Measurements from ENCODE around the gene TXNIP. TPM values are rescaled to one million over a fixed set of nuclear protein-coding genes. Genes with fewer than 3 reads are reported as not detected.

The TXNIP gene
- total RNA-seq, 1 donor from 2014 or later = 1,858 TPM

DNA sequence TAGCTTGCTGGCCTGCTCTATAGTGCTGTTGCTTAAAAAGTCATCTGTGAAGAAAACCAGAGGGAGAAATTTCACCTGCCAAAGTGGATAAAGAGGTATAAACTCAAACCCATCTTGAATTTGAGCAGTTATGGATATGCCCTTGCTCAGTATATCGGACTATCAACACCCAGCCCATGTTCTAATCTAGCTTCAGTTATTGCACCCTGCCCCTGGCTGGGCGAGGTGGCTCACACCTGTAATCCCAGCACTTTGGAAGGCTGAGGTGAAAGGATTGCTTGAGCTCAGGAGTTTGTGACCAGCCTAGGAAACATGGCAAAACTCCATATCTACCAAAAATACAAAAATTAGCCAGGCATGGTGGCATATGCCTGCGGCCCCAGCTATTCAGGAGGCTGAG, 51.8 kb downstream of the TXNIP start:
- Histone ChIP-seq H3K27ac (no peak overlapping the region), H3K4me1 (peaks cover 22% of the 10 kb centered on the region), H3K4me3 (no peak overlapping the region), H3K36me3 (peaks cover 0 to 11% of the 10 kb centered on the region in 2 donors), H3K27me3 (no peaks in the 10 kb centered on the region), H3K9me3 (no peaks in the 10 kb centered on the region)
- intact Hi-C loops (cut with DNase I) = no loop called here
- TF ChIP-seq POLR2A (IDR thresholded peaks at IDR 0.05) (no peak), POLR2AphosphoS5 (IDR thresholded peaks at IDR 0.05; ENCODE audit: insufficient read depth in 1 of 2, low read depth in 1 of 2) (no peak)
- TF ChIP-seq, protein P1, sequence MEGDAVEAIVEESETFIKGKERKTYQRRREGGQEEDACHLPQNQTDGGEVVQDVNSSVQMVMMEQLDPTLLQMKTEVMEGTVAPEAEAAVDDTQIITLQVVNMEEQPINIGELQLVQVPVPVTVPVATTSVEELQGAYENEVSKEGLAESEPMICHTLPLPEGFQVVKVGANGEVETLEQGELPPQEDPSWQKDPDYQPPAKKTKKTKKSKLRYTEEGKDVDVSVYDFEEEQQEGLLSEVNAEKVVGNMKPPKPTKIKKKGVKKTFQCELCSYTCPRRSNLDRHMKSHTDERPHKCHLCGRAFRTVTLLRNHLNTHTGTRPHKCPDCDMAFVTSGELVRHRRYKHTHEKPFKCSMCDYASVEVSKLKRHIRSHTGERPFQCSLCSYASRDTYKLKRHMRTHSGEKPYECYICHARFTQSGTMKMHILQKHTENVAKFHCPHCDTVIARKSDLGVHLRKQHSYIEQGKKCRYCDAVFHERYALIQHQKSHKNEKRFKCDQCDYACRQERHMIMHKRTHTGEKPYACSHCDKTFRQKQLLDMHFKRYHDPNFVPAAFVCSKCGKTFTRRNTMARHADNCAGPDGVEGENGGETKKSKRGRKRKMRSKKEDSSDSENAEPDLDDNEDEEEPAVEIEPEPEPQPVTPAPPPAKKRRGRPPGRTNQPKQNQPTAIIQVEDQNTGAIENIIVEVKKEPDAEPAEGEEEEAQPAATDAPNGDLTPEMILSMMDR (IDR thresholded peaks at IDR 0.05) = no peak
- DNase-seq (ENCODE audit: extremely low spot score in 2 of 2) = no peak

DNA sequence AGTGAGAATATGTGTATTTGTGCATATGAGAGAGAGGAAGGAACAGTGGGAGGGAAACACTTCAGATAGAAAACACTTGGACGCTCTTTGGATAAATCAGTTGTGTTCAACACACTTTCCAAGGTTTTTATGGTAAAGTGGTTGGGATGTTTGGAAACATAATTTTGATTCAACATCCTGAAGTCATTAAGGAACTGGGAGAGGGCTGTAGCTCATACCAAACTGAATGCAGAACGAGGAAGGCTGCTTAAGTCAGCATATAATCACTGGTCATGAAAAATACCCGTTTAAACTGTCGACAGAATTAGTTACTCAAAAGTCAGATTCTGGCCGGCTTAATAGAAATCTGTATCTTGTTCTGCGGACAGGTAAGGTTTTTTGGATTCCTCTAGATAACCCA, 53.5 kb downstream of the TXNIP start:
- no peak for DNase-seq (ENCODE audit: extremely low spot score in 2 of 2)
- peak overlapping the region; percentile 55 for H3K27ac ChIP-seq

More for the DNA sequence above, 53.5 kb downstream of the TXNIP start:
- intact Hi-C loops (cut with DNase I) = no loop called here
- Histone ChIP-seq H3K27me3 (no peaks in the 10 kb centered on the region), H3K4me3 (peak overlapping the region in 1 of 2 donors; percentile 4), H3K36me3 (peaks cover 0 to 11% of the 10 kb centered on the region in 2 donors), H3K4me1 (peaks cover 13% of the 10 kb centered on the region), H3K9me3 (no peaks in the 10 kb centered on the region)
- TF ChIP-seq, protein P1 (IDR thresholded peaks at IDR 0.05) = no peak
- TF ChIP-seq POLR2AphosphoS5 (IDR thresholded peaks at IDR 0.05; ENCODE audit: insufficient read depth in 1 of 2, low read depth in 1 of 2) = no peak
- no peak for TF ChIP-seq POLR2A (IDR thresholded peaks at IDR 0.05)

Other genes starting within 250 kb of the TXNIP start
- gene RNF115, start 172.5 kb downstream of the TXNIP start, total RNA-seq = 16.2 TPM
- gene POLR3C, start 172.4 kb downstream of the TXNIP start, total RNA-seq = 34.6 TPM
- 2.5 TPM for gene NUDT17, start 150.9 kb downstream of the TXNIP start, total RNA-seq
- 40.5 TPM for gene PIAS3, start 137.5 kb downstream of the TXNIP start, total RNA-seq
- gene ANKRD35, start 110.7 kb downstream of the TXNIP start, total RNA-seq = 17.9 TPM
- gene ITGA10, start 86.5 kb downstream of the TXNIP start, total RNA-seq = 6.1 TPM
- gene PEX11B, start 77.9 kb downstream of the TXNIP start, total RNA-seq = 23.6 TPM
- gene RBM8A, start 69.1 kb downstream of the TXNIP start, total RNA-seq = 93.3 TPM
- 25.0 TPM for gene LIX1L, start 38.6 kb downstream of the TXNIP start, total RNA-seq
- gene ANKRD34A, start 32.0 kb downstream of the TXNIP start, total RNA-seq = 1.7 TPM
- gene POLR3GL, start 31.9 kb downstream of the TXNIP start, total RNA-seq = 15.0 TPM
- not detected for gene HJV, start 25.2 kb upstream of the TXNIP start, total RNA-seq
- gene NBPF10, start 148.2 kb upstream of the TXNIP start, total RNA-seq = 2.5 TPM
- gene NOTCH2NLA, start 232.4 kb upstream of the TXNIP start, total RNA-seq = 59.4 TPM

All from vagina (tissue), 2 donors.